ELF-1 (cell line): ENCODE measurements around the gene VASP.

ENCODE experiments used
- DNase-seq: peaks from one replicate; pipeline ENCODE4 v3.0.0-alpha.2; 2016; ENCODE audit warnings: low read depth, low spot score

VASP gene

GRCh38 chr19:45514376-45515051, 7.2 kb downstream of the VASP start:
- no peak for DNase-seq

GRCh38 chr19:45515081-45515624, 7.9 kb downstream of the VASP start:
- no peak for DNase-seq

- DNase-seq = no peak
Observed at GRCh38 chr19:45515807-45516401, 8.6 kb downstream of the VASP start.

- DNase-seq = no peak
Observed at GRCh38 chr19:45517238-45517637, 10.0 kb downstream of the VASP start.

GRCh38 chr19:45517641-45518468, 10.6 kb downstream of the VASP start:
- DNase-seq = no peak

- DNase-seq = no peak
Observed at GRCh38 chr19:45518469-45518826, 11.2 kb downstream of the VASP start.

GRCh38 chr19:45522010-45522941, 15.0 kb downstream of the VASP start:
- DNase-seq = no peak

- DNase-seq = peak; percentile 93
Observed at GRCh38 chr19:45523642-45524256, 16.5 kb downstream of the VASP start.

- DNase-seq = no peak
Observed at GRCh38 chr19:45524575-45525129, 17.4 kb downstream of the VASP start.

GRCh38 chr19:45526143-45526542, 18.9 kb downstream of the VASP start:
- DNase-seq = peak; percentile 87

GRCh38 chr19:45526971-45527370, 19.7 kb downstream of the VASP start:
- no peak for DNase-seq

GRCh38 chr19:45527731-45528130, 20.5 kb downstream of the VASP start:
- no peak for DNase-seq

- DNase-seq = peak; percentile 91
Observed at GRCh38 chr19:45528149-45528743, 21.0 kb downstream of the VASP start.

GRCh38 chr19:45528744-45529419, 21.6 kb downstream of the VASP start:
- DNase-seq = peak; percentile 94

- no peak for DNase-seq
Observed at GRCh38 chr19:45529420-45529785, 22.1 kb downstream of the VASP start.

GRCh38 chr19:45531349-45531748, 24.1 kb downstream of the VASP start:
- DNase-seq = no peak

- no peak for DNase-seq
Observed at GRCh38 chr19:45539459-45539858, 32.2 kb downstream of the VASP start.

- no peak for DNase-seq
Observed at GRCh38 chr19:45542234-45542668, 35.0 kb downstream of the VASP start.

- no peak for DNase-seq
Observed at GRCh38 chr19:45547211-45547770, 40.0 kb downstream of the VASP start.
